HG03354 (cell line): Measurements from ENCODE around the gene CNOT6.

Experiments
- ATAC-seq: cut with Tn5 transposase; IDR thresholded peaks from one replicate; pipeline ENCODE4 v1.9.1; 2021; ENCODE audit warnings: mild to moderate bottlenecking; ENCODE audit not compliant: unreplicated experiment, poor library complexity, severe bottlenecking

Gene CNOT6

GRCh38 chr5:180555168-180555921 lies 61.2 kb downstream of the CNOT6 start:
- no peak for ATAC-seq

- no peak for ATAC-seq
These were observed 63.1 kb downstream of the CNOT6 start for GRCh38 chr5:180557217-180557809.

DNA sequence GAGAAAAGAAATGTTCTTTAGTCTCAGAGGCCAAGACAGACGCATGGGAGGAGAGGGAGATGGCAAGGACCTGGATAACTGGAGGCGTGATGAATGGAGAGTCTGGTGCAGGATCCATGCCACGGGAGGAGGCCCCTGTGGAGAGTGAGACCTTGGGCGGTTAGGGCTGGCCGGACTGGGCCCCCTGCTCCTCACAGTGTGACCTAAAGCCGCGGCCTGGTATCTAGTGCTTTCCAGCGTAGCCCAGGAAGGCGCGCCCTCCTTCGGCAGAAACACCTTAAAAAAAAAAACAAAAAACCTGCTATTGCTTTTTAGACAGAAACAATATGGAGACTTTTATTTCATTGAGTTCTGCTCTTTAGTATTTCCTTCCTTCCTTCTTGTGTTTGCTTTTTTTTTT lies 64.1 kb downstream of the CNOT6 start:
- no peak for ATAC-seq

DNA sequence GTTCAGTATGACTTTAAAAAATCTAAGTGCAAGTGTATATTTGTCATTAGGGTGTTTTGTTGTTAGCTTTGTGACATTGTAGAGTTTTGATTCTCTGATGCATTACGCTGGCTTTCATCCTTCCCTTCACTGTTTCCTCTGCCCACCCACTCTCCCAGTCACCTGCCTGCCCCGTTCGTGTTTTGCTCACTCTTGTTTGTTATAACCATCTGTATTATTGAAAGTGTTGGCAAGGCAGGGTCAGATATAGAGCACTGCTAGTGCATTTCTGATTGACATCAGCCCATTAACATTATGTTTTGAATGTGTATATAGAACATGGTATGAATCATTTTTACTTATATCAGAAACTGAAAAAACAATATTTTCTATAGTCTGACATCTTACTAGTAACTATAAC lies 69.8 kb downstream of the CNOT6 start:
- ATAC-seq: peak; percentile 33

GRCh38 chr5:180568914-180569313 lies 74.7 kb downstream of the CNOT6 start:
- ATAC-seq: no peak

- no peak for ATAC-seq
These were observed 81.4 kb downstream of the CNOT6 start for GRCh38 chr5:180575571-180575970.

DNA sequence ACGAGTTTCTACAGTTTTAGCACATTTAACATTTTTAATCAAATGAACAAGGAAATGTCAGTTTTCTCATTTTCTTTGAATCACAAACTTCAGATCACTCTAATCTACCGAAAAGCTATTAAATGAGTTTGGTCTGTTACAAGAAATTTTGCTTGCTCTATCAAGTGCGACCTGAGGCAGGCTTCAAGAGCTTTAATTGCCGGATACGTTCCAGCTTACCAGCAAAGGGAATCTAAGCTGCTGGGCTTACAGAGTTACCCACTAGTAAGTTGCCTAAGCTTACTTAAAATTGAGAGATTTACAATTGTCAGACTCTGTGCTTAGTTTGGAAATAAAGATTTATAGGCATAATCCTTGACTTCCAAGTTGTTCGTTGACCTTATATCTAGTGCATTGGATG lies 86.5 kb downstream of the CNOT6 start:
- no peak for ATAC-seq

GRCh38 chr5:180583738-180584137 lies 89.6 kb downstream of the CNOT6 start:
- ATAC-seq: no peak

DNA sequence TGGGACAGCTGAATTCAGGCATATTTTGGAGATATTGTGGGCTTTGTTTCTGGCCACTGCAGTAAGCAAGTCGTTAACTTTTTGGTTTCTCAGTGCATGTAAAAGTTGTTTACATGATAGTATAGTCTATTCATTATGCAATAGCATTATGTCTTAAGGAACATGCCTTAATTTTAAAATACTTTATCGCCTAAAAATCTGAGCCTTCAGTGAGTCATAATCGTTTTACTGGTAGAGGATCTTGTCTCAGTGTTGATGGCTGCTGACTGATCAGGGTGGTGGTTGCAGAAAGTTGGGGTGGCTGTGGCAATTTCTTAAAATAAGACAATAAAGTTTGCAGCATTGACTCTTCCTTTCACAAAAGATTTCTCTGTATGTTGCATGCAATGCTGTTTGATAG lies 92.0 kb downstream of the CNOT6 start:
- no peak for ATAC-seq

GRCh38 chr5:180586870-180587269 lies 92.7 kb downstream of the CNOT6 start:
- no peak for ATAC-seq

DNA sequence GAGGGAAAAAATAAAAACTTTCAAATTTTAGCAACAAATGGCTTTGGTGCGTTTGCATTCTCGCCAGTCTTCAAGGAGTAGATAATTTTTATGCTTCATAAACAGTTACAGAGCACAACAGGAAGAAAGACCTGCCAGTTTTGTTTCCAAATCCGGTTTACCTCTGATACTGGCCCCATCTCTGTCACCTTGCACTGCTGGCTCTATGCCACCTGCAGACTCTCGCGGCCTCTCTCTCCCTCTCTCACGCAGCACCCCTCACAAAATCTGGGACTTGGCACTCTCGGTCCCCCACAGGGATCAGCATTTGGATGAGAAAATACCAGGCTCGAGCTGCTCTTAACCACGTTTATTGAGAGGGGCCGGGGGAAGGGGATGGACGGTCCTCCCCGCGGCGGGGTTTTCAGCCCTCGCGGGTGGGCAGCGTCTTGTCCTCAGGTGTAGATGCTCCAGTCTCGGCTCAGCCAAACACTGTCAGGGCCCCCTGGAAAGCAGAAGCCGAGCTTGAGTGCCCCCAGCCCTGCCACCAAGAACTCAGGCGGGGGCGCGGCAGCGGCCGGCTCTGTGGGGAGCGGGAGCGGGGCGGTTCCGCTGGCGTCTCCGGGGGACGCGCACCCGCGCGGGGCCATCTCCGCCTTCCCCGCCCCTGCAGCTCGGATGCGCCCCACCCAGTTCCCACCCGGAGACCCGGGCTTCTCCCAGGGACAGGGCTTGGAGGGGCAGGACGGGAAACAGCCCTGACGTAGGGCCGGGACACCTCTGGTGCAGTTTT lies 95.8 kb downstream of the CNOT6 start:
- no peak for ATAC-seq

GRCh38 chr5:180590543-180591310 lies 96.5 kb downstream of the CNOT6 start:
- no peak for ATAC-seq

GRCh38 chr5:180591311-180591887 lies 97.2 kb downstream of the CNOT6 start, which contains the start of gene SCGB3A1:
TSS of gene SCGB3A1 (minus strand) at chr5:180591499. CDS start at chr5:180591462, 37 bp downstream.
- no peak for ATAC-seq

DNA sequence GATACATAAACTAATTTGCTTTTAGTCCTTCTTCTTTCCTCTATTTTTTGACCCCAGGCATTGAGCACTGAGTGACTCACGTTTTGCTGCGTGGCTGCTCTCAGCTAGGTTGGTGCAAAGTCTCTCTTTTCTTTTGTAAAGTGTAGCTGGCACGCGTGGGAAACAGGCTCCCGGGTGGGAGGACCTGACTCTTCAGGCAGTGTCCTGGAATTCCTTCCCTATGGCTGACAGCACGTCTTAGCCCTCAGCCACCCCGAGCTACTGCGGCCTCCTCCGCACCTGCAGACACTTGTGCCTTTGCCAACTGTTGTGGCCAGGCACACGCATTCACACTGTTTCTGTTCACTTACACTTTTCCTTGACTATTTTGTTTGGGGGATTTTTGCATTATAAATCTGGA lies 98.0 kb downstream of the CNOT6 start:
- no peak for ATAC-seq

DNA sequence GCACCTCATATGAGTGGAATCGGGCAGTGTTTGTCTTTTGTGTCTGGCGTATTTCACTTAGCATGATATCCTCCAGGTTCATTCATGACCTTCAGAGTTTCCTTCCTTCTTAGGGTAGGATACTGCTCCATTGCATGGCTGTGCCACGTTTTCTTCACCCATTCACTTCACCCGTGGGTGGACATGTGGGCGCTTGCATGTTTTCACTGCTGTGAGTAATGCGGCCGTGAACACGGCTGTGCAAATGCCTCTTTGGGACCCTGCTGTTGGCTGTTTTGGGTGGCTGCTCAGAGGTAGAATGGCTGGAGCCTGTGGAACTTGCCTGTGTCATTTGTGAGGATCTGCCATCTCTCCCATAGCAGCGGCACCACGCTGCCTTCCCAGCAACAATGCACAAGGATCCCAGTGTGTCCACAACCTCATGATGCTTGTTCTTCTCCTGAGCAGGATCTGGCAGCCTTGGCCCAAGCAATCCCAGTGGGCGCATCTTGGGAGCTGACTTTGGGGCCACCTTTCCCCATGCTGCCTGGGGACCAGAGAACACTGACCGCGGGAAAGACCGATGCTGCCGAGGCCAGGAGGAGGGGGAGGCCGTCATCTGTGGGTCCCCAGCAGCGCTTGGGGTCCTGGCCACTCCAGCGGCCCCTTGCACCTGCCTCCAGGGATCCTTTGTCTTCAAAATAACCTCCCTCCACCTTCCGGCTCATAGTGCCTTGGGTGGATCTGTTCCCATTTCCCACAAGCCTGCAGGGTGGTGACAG lies 99.4 kb downstream of the CNOT6 start:
- ATAC-seq: no peak

DNA sequence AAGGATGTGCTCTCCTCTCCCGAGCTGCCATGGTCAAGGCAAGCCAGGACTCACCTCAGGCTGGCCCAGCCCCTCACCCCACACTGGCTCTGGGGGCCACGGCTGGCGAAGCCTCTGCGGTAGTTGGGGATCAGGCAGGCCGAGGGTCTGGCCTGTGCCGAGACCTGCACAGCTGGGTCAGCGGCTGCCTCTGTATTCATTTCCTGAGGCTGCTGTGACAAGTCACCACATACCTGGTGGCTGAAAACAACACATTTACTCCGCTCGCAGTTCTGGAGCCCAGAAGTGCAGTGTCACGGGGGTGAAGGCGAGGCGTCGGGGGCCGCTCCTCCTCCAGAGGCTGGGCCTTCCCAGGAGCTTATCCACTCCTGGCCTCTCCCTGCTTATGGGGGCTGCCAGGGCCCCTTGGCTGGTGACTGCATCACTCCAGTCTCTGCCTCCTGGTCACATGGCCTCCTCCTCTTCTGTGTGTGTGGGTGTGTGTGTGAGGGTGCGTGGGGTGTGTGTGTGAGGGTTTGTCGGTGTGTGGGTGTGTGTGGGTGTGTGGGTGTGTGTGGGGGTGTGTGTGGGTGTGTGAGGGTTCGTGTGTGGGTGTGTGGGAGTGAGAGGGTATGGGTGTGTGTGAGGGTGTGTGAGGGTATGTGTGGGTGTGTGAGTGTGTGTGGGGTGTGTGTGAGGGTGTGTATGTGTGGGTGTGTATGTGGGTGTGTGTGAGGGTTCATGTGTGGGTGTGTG lies 100.3 kb downstream of the CNOT6 start:
- no peak for ATAC-seq

GRCh38 chr5:180595046-180595379 lies 100.8 kb downstream of the CNOT6 start:
- ATAC-seq: no peak

DNA sequence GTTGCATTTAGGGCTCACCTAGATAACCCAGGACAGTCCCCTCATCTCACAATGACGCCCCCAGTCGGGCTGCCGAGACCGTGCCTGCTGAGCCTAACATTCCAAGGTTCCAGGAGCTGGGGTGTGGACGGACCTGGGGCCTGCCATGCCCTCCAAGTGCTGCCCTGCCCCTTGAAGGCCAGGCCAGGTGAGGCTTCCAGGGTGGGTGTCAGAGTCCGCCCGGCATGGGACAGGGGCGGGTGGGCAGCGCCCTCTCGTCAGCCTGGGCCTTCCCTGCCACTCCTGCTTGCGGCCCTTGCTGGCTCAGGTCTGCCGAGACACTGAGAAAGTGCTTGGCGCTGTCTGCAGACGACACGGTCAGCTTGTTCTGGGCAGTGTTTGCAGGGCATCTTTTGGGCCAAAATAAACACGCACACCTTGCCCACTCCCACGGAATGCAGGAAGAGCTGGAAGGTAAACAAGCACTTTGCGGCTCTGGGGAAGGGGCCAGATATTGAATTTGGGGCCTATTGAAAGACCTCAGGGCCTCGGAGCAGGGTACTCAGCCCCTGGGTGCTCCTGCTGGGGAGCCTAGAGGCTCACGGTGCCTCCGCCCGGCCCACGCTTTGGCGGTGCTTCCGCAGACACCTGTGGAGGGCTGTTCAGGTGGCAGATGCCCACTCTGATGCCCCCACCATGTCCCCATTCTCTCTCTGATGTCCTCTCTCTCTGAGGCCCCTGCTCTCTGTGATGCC lies 101.4 kb downstream of the CNOT6 start:
- ATAC-seq: no peak
